ENCODE results near the gene RSF1. TPM values are rescaled to one million over a fixed set of nuclear protein-coding genes. Genes with fewer than 3 reads are reported as not detected.

RSF1 gene
- total RNA-seq, 1 donor from 2014 or later, result 40.2 TPM

DNA sequence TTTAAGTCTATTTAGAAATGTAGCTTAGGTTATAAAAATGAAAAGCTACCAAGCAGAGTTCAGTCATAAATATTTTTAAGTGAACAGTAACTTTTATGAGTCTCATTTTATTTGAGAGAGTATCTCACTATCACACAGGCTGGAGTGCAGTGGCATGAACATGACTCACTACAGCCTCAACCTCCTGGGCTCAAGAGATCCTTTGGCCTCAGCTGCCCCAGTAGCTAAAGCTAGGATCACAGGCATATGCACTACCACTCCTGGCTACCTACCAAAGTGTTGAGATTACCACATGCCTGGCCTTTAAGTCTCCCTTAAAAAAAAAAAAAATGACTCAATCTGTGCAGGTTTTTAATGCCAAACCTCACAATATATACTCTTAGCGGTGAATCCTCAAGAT is 148.3 kb downstream of the RSF1 start:
- Histone ChIP-seq H3K27me3 (ENCODE audit: control insufficient read depth in 3 of 3, insufficient read depth in 3 of 3, low read length in 3 of 3) (no peaks in the 10 kb centered on the region), H3K4me3 (ENCODE audit: low read length in 3 of 3) (no peak overlapping the region), H3K36me3 (ENCODE audit: control insufficient read depth in 3 of 3, insufficient read depth in 3 of 3, low read length in 3 of 3) (peaks cover 34 to 65% (median 53%) of the 10 kb centered on the region in 3 donors), H3K9ac (ENCODE audit: low read depth in 1 of 3, low read length in 3 of 3) (no peak overlapping the region), H3K9me3 (ENCODE audit: control insufficient read depth in 3 of 3, low read length in 3 of 3) (no peaks in the 10 kb centered on the region), H3K27ac (ENCODE audit: low read depth, low read length) (no peak overlapping the region), H3K4me1 (ENCODE audit: control insufficient read depth in 3 of 3, insufficient read depth in 3 of 3, low read length in 3 of 3) (no peaks in the 10 kb centered on the region)

DNA sequence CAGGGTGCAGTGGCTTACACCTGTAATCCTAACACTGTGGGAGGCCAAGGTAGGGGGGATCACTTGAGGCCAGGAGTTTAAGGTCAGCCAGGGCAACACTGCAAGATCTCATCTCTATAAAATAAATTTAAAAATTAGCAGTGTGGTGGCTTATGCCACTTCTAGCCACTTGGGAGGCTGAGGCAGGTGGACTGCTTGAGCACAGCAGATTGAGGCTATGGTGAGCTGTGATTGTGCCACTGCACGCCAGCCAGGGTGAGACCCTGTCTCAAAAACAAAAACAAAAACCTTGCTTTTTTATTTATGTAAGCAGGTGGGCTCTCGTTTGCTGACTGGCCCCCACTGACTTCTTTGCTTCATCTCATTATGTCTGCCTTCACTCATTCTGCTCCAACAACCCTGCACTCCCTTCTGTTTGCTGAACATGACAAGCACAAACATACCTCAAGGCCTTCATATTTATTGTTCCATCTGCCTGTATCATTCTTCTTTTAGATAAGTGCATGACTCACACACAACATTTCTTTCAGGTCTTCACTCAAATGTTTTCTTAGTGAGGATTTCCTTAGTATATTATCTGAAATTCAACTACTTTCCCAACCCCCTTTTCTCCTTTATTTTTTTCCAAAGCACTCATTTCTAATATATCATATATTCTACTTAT is 150.5 kb downstream of the RSF1 start:
- H3K4me3 ChIP-seq (ENCODE audit: low read length in 3 of 3), result no peak overlapping the region
- H3K9ac ChIP-seq (ENCODE audit: low read depth in 1 of 3, low read length in 3 of 3), result no peak overlapping the region
- no peaks in the 10 kb centered on the region for H3K27me3 ChIP-seq (ENCODE audit: control insufficient read depth in 3 of 3, insufficient read depth in 3 of 3, low read length in 3 of 3)
- H3K27ac ChIP-seq (ENCODE audit: low read depth, low read length), result no peak overlapping the region
- no peaks in the 10 kb centered on the region for H3K4me1 ChIP-seq (ENCODE audit: control insufficient read depth in 3 of 3, insufficient read depth in 3 of 3, low read length in 3 of 3)
- H3K36me3 ChIP-seq (ENCODE audit: control insufficient read depth in 3 of 3, insufficient read depth in 3 of 3, low read length in 3 of 3), result peaks cover 28 to 51% (median 45%) of the 10 kb centered on the region in 3 donors
- no peaks in the 10 kb centered on the region for H3K9me3 ChIP-seq (ENCODE audit: control insufficient read depth in 3 of 3, low read length in 3 of 3)

DNA sequence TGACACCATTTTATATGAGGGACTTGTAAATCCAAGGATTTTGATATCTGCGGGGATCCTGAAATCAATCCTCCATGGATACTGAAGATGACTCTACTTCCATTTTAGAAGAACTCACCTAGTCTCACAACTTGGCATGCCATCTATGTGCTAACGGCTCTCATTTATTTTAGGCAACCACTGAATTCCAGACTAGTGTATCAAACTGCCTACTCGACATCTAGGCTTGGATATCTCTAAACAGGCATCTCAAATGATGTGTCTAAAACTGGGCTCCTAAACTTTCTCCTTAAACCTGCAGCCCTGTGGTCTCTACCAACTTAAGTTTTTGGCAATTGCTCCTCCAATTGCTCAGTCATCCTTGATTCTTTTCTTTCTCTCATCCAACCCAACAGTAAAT is 151.8 kb downstream of the RSF1 start:
- no peak overlapping the region for H3K27ac ChIP-seq (ENCODE audit: low read depth, low read length)
- no peak overlapping the region for H3K4me3 ChIP-seq (ENCODE audit: low read length in 3 of 3)
- H3K4me1 ChIP-seq (ENCODE audit: control insufficient read depth in 3 of 3, insufficient read depth in 3 of 3, low read length in 3 of 3), result no peaks in the 10 kb centered on the region
- H3K27me3 ChIP-seq (ENCODE audit: control insufficient read depth in 3 of 3, insufficient read depth in 3 of 3, low read length in 3 of 3), result no peaks in the 10 kb centered on the region
- no peaks in the 10 kb centered on the region for H3K9me3 ChIP-seq (ENCODE audit: control insufficient read depth in 3 of 3, low read length in 3 of 3)
- peaks cover 24 to 52% (median 43%) of the 10 kb centered on the region in 3 donors for H3K36me3 ChIP-seq (ENCODE audit: control insufficient read depth in 3 of 3, insufficient read depth in 3 of 3, low read length in 3 of 3)
- H3K9ac ChIP-seq (ENCODE audit: low read depth in 1 of 3, low read length in 3 of 3), result no peak overlapping the region

DNA sequence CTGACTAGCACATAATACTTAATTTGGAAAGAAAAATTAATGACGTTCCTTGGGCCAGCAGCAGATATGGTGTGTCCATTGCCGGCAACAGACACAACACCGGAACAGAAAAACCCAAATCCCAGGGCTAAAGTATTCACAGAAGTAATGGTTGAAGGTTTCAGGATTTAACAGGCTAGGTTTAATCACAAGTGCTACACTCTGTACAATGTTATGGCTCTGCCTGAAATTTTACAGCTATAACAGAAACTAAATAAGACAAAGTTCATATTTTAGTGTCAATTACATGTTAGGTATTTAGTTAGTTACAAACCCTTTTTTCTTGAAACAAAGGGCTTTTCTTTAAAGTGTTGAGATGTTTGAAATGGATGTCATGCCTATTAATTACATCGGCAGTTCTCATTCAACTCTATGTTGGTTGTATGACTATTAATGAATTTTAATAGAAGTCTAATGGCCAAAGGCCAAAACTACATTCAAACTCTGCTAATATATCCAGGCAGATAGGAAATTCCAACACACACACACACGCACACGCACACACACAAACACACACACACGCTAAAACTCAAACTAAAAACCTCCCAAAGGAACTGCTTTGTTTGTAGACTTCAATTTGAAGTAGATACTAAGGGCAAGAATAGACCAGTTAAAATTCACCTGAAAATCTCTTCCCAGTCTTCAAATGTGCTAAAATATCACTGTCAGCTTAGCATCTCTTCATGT is 155.1 kb downstream of the RSF1 start:
- Histone ChIP-seq H3K27ac (ENCODE audit: low read depth, low read length) (no peak overlapping the region), H3K9me3 (ENCODE audit: control insufficient read depth in 3 of 3, low read length in 3 of 3) (no peaks in the 10 kb centered on the region), H3K36me3 (ENCODE audit: control insufficient read depth in 3 of 3, insufficient read depth in 3 of 3, low read length in 3 of 3) (peaks cover 21 to 37% (median 27%) of the 10 kb centered on the region in 3 donors)

DNA sequence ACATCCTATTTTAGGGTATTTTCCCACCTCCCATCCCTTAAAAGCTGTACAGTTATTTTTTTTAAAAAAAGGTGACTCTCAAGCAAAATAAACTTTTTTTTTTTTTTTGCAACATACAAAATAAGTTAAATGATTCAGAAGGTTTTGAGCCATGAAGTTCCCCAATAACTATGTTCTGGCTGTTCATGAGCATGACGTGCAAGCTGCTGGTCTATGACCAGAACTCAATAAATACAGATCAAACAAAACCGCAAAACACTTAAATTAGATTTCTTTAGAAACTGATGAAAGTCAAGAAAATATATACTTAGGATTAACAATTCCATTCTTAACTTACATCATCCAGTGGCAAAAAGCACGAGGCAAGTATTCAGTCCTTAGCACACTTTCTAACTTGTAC is 158.9 kb downstream of the RSF1 start:
- Histone ChIP-seq H3K4me3 (ENCODE audit: low read length in 3 of 3) (no peak overlapping the region), H3K4me1 (ENCODE audit: control insufficient read depth in 3 of 3, insufficient read depth in 3 of 3, low read length in 3 of 3) (no peaks in the 10 kb centered on the region), H3K27ac (ENCODE audit: low read depth, low read length) (no peak overlapping the region), H3K9ac (ENCODE audit: low read depth in 1 of 3, low read length in 3 of 3) (no peak overlapping the region), H3K27me3 (ENCODE audit: control insufficient read depth in 3 of 3, insufficient read depth in 3 of 3, low read length in 3 of 3) (no peaks in the 10 kb centered on the region), H3K9me3 (ENCODE audit: control insufficient read depth in 3 of 3, low read length in 3 of 3) (no peaks in the 10 kb centered on the region), H3K36me3 (ENCODE audit: control insufficient read depth in 3 of 3, insufficient read depth in 3 of 3, low read length in 3 of 3) (peaks cover under 1 to 10% (median 6%) of the 10 kb centered on the region in 3 donors)

More for the DNA sequence above, 155.1 kb downstream of the RSF1 start:
- H3K4me1 ChIP-seq (ENCODE audit: control insufficient read depth in 3 of 3, insufficient read depth in 3 of 3, low read length in 3 of 3), result no peaks in the 10 kb centered on the region
- H3K27me3 ChIP-seq (ENCODE audit: control insufficient read depth in 3 of 3, insufficient read depth in 3 of 3, low read length in 3 of 3), result no peaks in the 10 kb centered on the region
- H3K4me3 ChIP-seq (ENCODE audit: low read length in 3 of 3), result no peak overlapping the region
- no peak overlapping the region for H3K9ac ChIP-seq (ENCODE audit: low read depth in 1 of 3, low read length in 3 of 3)

DNA sequence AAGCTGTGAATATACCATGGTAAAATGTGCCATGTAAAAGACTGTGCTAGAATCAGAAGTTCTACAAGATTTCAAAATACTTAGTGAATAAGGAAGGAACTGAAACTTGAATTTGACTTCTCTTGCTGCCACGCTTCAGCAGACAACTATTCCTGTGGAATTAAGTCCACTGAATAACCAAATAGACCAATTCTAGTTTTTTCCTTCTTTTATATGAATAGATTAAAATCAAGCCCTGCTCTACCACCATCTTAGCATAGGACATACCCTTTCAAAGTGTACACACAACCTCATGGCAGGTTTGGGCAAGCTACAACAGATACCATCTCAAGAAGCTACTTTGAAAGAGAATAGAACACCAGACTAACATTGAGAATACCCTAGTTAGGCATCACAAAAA is 159.6 kb downstream of the RSF1 start:
- Histone ChIP-seq H3K9ac (ENCODE audit: low read depth in 1 of 3, low read length in 3 of 3) (no peak overlapping the region), H3K27ac (ENCODE audit: low read depth, low read length) (no peak overlapping the region), H3K9me3 (ENCODE audit: control insufficient read depth in 3 of 3, low read length in 3 of 3) (no peaks in the 10 kb centered on the region), H3K4me3 (ENCODE audit: low read length in 3 of 3) (no peak overlapping the region), H3K27me3 (ENCODE audit: control insufficient read depth in 3 of 3, insufficient read depth in 3 of 3, low read length in 3 of 3) (no peaks in the 10 kb centered on the region), H3K4me1 (ENCODE audit: control insufficient read depth in 3 of 3, insufficient read depth in 3 of 3, low read length in 3 of 3) (no peaks in the 10 kb centered on the region), H3K36me3 (ENCODE audit: control insufficient read depth in 3 of 3, insufficient read depth in 3 of 3, low read length in 3 of 3) (peaks cover 0 to 9% (median 6%) of the 10 kb centered on the region in 3 donors)

DNA sequence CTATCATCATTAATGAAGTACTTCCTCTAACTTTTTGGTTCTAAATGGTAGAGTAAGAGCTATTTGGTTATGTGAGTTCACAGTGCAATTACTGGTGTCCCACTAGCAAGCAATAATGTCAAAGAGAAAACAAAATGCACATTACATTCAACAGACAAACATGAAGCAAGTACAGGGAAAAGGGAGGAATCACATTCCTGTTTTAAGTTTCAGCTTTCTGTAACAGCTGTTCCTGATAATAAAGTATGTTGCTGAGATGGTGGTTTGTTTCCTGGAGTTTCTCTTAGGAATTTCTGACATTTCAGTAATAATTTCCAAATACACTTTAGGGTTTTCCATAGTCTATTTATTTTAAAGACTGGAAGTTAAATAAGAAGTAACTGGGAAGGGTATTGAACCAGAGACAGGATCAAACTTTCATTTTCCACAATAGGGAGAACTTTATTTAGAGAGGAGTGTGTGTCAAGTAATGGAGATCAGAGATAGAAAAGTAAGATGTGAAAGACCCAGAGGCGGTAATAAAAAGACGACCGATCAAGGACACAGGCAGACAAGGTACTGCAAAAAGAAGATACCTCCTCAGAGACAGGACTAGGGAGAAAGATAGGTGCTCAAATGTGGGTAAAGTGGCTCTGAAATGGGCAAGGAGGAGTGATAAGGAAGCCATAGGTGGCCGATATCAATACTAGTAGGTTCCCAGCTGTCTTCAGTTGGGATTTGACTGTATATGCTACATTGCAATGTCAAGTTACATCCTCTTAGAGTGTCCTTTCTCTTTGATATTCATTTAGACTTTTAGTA is 162.1 kb downstream of the RSF1 start:
- Histone ChIP-seq H3K27me3 (ENCODE audit: control insufficient read depth in 3 of 3, insufficient read depth in 3 of 3, low read length in 3 of 3) (no peaks in the 10 kb centered on the region), H3K4me3 (ENCODE audit: low read length in 3 of 3) (no peak overlapping the region), H3K27ac (ENCODE audit: low read depth, low read length) (no peak overlapping the region), H3K9ac (ENCODE audit: low read depth in 1 of 3, low read length in 3 of 3) (no peak overlapping the region), H3K4me1 (ENCODE audit: control insufficient read depth in 3 of 3, insufficient read depth in 3 of 3, low read length in 3 of 3) (no peaks in the 10 kb centered on the region), H3K9me3 (ENCODE audit: control insufficient read depth in 3 of 3, low read length in 3 of 3) (no peaks in the 10 kb centered on the region), H3K36me3 (ENCODE audit: control insufficient read depth in 3 of 3, insufficient read depth in 3 of 3, low read length in 3 of 3) (no peaks in the 10 kb centered on the region)

DNA sequence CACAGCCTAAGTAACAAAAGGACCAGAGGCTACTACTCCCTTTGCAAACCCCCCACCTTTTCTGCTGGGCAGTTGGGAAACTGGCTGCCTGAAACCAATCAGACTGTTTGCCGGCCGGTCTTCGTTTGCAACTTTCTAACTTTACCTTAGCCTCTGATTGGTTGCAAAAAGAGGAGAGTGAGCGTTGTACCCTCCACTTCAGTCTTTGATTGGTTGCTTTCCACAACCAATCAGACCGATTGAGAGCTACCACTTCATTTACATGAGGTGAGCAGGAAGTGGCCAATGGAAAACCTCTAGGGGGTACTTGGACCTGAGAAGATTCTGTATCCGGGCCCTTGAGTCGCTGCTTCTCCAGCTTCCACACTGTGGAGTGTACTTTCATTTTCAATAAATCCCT is 164.2 kb downstream of the RSF1 start:
- Histone ChIP-seq H3K9me3 (ENCODE audit: control insufficient read depth in 3 of 3, low read length in 3 of 3) (no peaks in the 10 kb centered on the region), H3K36me3 (ENCODE audit: control insufficient read depth in 3 of 3, insufficient read depth in 3 of 3, low read length in 3 of 3) (no peaks in the 10 kb centered on the region), H3K4me3 (ENCODE audit: low read length in 3 of 3) (no peak overlapping the region), H3K9ac (ENCODE audit: low read depth in 1 of 3, low read length in 3 of 3) (no peak overlapping the region), H3K27me3 (ENCODE audit: control insufficient read depth in 3 of 3, insufficient read depth in 3 of 3, low read length in 3 of 3) (no peaks in the 10 kb centered on the region), H3K27ac (ENCODE audit: low read depth, low read length) (no peak overlapping the region), H3K4me1 (ENCODE audit: control insufficient read depth in 3 of 3, insufficient read depth in 3 of 3, low read length in 3 of 3) (no peaks in the 10 kb centered on the region)

DNA sequence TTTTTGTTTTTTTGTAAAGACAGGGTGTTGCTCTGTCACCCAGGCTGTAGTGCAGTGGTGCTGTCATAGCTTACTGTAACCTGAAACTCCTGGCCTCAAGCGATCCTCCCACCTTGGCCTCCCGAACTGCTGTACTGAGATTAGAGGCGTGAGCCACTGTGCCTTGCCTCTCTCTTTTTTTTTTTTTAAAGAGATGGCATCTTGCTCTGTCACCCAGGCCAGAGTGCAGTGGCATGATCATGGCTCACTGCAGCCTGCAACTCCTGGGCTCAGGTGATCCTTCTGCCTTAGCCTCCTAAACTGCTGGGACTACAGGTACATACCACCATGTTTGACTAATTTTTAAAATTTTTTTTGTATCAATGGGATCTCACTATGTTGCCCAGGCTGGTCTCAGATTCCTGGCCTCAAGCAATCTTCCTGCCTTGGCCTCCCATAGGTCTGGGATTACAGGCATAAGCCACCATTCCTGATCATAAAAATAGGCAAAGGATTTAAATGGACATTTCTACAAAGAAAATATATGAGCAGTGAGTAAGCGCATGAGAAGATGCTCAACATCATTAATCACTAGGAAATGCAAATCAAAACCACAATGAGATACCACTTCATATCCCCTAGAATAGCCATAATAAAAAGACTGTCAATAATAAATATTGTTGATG is 165.6 kb downstream of the RSF1 start:
- Histone ChIP-seq H3K27ac (ENCODE audit: low read depth, low read length) (no peak overlapping the region), H3K4me1 (ENCODE audit: control insufficient read depth in 3 of 3, insufficient read depth in 3 of 3, low read length in 3 of 3) (no peaks in the 10 kb centered on the region), H3K27me3 (ENCODE audit: control insufficient read depth in 3 of 3, insufficient read depth in 3 of 3, low read length in 3 of 3) (peaks cover 0 to under 1% (median 0%) of the 10 kb centered on the region in 3 donors), H3K4me3 (ENCODE audit: low read length in 3 of 3) (no peak overlapping the region), H3K36me3 (ENCODE audit: control insufficient read depth in 3 of 3, insufficient read depth in 3 of 3, low read length in 3 of 3) (no peaks in the 10 kb centered on the region), H3K9me3 (ENCODE audit: control insufficient read depth in 3 of 3, low read length in 3 of 3) (no peaks in the 10 kb centered on the region), H3K9ac (ENCODE audit: low read depth in 1 of 3, low read length in 3 of 3) (no peak overlapping the region)
